ENCODE results near the gene LAMA3.
A peak's percentile ranks its signal among the peaks of the same experiment; 100 is the strongest.

LAMA3 gene

DNA sequence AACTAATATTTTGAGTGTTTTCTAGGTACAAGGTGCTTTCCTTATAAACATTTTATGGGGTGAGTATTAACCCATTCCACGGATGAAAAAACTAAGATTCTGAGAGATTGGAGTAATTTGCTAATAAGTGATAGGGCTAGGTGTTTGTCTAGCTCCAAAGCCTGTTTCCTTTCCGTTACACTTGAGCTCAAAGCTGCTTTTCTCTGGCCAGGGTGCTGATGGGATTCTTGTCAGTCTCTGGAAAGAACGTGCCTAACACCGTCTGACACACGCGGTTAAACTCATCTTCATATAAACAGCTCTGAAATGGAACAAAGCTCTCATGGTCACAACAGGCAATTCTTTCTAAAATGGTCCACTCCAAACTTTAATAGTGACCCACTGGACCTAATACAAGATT lies 24.6 kb upstream of the LAMA3 start (continued):
- TF ChIP-seq, protein P1, sequence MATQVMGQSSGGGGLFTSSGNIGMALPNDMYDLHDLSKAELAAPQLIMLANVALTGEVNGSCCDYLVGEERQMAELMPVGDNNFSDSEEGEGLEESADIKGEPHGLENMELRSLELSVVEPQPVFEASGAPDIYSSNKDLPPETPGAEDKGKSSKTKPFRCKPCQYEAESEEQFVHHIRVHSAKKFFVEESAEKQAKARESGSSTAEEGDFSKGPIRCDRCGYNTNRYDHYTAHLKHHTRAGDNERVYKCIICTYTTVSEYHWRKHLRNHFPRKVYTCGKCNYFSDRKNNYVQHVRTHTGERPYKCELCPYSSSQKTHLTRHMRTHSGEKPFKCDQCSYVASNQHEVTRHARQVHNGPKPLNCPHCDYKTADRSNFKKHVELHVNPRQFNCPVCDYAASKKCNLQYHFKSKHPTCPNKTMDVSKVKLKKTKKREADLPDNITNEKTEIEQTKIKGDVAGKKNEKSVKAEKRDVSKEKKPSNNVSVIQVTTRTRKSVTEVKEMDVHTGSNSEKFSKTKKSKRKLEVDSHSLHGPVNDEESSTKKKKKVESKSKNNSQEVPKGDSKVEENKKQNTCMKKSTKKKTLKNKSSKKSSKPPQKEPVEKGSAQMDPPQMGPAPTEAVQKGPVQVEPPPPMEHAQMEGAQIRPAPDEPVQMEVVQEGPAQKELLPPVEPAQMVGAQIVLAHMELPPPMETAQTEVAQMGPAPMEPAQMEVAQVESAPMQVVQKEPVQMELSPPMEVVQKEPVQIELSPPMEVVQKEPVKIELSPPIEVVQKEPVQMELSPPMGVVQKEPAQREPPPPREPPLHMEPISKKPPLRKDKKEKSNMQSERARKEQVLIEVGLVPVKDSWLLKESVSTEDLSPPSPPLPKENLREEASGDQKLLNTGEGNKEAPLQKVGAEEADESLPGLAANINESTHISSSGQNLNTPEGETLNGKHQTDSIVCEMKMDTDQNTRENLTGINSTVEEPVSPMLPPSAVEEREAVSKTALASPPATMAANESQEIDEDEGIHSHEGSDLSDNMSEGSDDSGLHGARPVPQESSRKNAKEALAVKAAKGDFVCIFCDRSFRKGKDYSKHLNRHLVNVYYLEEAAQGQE (tag by site-specific recombination; IDR thresholded peaks at IDR 0.05): peak; percentile 72
- TF ChIP-seq ZNF132 (tag by site-specific recombination; IDR thresholded peaks at IDR 0.05; ENCODE audit: borderline replicate concordance): no peak

DNA sequence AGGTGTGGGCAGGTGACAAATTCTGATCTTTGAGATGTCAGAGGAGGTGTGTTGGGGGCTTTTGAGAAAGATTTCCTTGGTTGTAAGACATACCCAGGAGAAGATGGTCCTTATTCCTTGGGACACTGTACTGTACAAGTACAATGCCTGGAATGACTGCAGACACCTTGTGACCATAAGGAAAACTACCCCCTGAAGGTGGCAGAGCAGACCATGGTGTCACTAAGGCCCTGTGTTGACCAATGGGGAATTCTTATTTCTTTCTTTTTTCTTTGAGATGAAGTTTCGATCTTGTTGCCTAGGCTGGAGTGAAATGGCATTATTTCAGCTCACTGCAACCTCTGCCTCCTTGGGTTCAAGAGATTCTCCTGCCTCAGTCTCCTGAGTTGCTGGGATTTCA lies 22.1 kb upstream of the LAMA3 start:
- Histone ChIP-seq H3K36me3 (ENCODE audit: control insufficient read depth in 2 of 2, insufficient read depth in 1 of 2, low read length in 2 of 2) (no peaks in the 10 kb centered on the region), H3K4me3 (ENCODE audit: low read depth, low read length) (no peak overlapping the region), H3K4me1 (ENCODE audit: control insufficient read depth, insufficient read depth, low read length) (no peaks in the 10 kb centered on the region), H3K27ac (ENCODE audit: extremely low read depth, low read depth, low read length) (no peak overlapping the region), H3K9me3 (ENCODE audit: control insufficient read depth, insufficient read depth, low read depth, low read length) (no peaks in the 10 kb centered on the region)
- CTCF ChIA-PET: interaction anchor here (0.6 to 2.4 kb wide), 4 partner anchors 32 to 45 kb away, joined by 3 to 7 read pairs (median 4); no protein-coding TSS in a partner anchor
- TF ChIP-seq, protein P2, sequence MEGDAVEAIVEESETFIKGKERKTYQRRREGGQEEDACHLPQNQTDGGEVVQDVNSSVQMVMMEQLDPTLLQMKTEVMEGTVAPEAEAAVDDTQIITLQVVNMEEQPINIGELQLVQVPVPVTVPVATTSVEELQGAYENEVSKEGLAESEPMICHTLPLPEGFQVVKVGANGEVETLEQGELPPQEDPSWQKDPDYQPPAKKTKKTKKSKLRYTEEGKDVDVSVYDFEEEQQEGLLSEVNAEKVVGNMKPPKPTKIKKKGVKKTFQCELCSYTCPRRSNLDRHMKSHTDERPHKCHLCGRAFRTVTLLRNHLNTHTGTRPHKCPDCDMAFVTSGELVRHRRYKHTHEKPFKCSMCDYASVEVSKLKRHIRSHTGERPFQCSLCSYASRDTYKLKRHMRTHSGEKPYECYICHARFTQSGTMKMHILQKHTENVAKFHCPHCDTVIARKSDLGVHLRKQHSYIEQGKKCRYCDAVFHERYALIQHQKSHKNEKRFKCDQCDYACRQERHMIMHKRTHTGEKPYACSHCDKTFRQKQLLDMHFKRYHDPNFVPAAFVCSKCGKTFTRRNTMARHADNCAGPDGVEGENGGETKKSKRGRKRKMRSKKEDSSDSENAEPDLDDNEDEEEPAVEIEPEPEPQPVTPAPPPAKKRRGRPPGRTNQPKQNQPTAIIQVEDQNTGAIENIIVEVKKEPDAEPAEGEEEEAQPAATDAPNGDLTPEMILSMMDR (tag by site-specific recombination; IDR thresholded peaks at IDR 0.05): 0 out of 2 replicates have a peak, but pooled peaks have one; percentile 10
- no peak for TF ChIP-seq RBAK (tag by site-specific recombination; IDR thresholded peaks at IDR 0.05)
- POLR2A ChIA-PET: no interaction called here

DNA sequence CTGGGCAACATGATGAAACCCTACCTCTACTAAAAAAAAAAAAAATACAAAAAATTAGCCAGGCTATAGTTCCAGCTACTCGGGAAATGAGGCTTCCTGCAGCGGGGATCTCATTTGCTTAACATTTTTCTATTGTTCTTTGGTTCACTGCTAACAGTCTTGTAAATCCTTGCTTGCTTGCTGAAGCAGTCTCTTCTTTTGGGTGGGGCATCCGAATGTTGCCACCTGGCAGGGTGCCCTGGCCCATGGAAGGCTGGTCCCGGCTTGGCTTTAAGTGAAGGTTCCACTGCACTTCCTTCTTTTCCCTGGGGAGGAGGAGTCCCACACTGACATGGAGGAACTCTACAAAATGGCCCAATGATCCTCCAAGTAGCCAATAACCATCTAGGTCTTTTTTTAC lies 20.5 kb upstream of the LAMA3 start:
- no peak for TF ChIP-seq ZNF138 (tag by site-specific recombination; IDR thresholded peaks at IDR 0.05; ENCODE audit: borderline replicate concordance)
- TF ChIP-seq KLF1 (tag by site-specific recombination; IDR thresholded peaks at IDR 0.05): 0 out of 2 replicates have a peak, but pooled peaks have one; percentile 35
- H3K4me3 ChIP-seq (ENCODE audit: low read depth, low read length): no peak overlapping the region
- ChIA-PET CTCF (no interaction called here), POLR2A (no interaction called here)
- no peaks in the 10 kb centered on the region for H3K4me1 ChIP-seq (ENCODE audit: control insufficient read depth, insufficient read depth, low read length)
- no peaks in the 10 kb centered on the region for H3K36me3 ChIP-seq (ENCODE audit: control insufficient read depth in 2 of 2, insufficient read depth in 1 of 2, low read length in 2 of 2)
- no peak overlapping the region for H3K27ac ChIP-seq (ENCODE audit: extremely low read depth, low read depth, low read length)
- H3K9me3 ChIP-seq (ENCODE audit: control insufficient read depth, insufficient read depth, low read depth, low read length): no peaks in the 10 kb centered on the region

DNA sequence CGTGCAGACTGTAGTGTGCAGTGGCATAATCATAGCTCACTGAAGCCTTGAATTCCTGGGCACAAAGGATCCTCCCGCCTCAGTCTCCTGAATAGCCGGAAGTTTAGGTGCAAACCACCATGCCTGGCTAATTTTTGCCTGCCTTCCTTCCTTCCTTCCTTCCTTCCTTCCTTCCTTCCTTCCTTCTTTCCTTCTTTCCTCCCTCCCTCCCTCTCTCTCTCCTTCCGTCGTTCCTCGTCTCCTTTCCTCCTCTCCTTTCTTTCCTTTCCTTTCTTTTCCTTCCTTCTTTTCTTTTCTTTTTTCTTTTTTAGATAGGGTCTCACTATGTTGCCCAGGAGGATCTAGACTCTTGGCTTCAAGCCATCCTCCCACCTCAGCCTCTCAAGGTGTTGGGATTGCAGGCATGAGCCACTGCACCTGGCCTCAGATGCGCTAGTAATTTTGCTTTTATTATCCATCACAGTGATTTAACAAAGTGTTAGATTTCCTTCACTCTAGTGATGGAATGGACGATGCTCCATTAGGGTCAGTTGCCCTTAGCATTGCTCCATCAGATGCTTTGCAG lies 20.0 kb upstream of the LAMA3 start:
- Histone ChIP-seq H3K27ac (ENCODE audit: extremely low read depth, low read depth, low read length) (no peak overlapping the region), H3K4me1 (ENCODE audit: control insufficient read depth, insufficient read depth, low read length) (no peaks in the 10 kb centered on the region), H3K4me3 (ENCODE audit: low read depth, low read length) (no peak overlapping the region), H3K36me3 (ENCODE audit: control insufficient read depth in 2 of 2, insufficient read depth in 1 of 2, low read length in 2 of 2) (no peaks in the 10 kb centered on the region), H3K9me3 (ENCODE audit: control insufficient read depth, insufficient read depth, low read depth, low read length) (no peaks in the 10 kb centered on the region)
- TF ChIP-seq SALL2 (tag by site-specific recombination; IDR thresholded peaks at IDR 0.05; ENCODE audit: borderline replicate concordance): no peak
- peak; percentile 93 for TF ChIP-seq ZNF366 (tag by site-specific recombination; conservative IDR thresholded peaks at IDR 0.05)
- TF ChIP-seq ZNF121 (tag by site-specific recombination; IDR thresholded peaks at IDR 0.05): peak; percentile 66; the same call in 1 of the 2 replicates
- ChIA-PET POLR2A (no interaction called here), CTCF (no interaction called here)

DNA sequence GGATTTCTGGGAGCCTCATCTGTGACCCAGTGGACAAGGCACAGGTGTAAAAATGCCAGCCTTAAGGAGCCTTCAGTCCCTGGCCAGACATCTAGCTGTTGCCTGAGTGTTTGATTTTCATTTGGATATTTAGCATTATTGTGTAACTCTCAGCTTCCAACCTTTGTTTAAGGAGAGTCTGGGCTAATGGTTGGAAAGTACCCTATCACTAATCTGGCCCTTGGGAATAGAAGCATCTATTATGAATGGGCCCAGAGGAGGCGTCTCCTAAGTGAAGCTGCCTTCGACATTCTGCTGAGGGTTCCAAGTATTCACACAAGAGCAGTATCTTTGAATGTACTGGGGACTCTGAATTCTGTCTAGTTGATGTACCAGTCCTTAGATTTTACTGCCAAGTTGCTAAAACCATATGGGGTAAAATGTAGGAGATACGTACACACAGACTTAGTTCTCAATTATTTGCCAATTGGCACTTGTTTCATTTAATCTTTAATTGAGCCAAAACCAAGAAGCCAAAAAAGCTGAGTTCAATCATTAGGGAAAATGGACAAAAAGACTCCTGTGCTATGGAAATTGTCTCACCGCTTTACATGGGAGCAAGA lies 19.3 kb upstream of the LAMA3 start:
- TF ChIP-seq ZNF292 (tag by site-specific recombination; IDR thresholded peaks at IDR 0.05; ENCODE audit: borderline replicate concordance, low read depth): no peak
- POLR2A ChIA-PET: no interaction called here
- Histone ChIP-seq H3K4me3 (ENCODE audit: low read depth, low read length) (no peak overlapping the region), H3K27ac (ENCODE audit: extremely low read depth, low read depth, low read length) (no peak overlapping the region), H3K36me3 (ENCODE audit: control insufficient read depth in 2 of 2, insufficient read depth in 1 of 2, low read length in 2 of 2) (no peaks in the 10 kb centered on the region), H3K9me3 (ENCODE audit: control insufficient read depth, insufficient read depth, low read depth, low read length) (no peaks in the 10 kb centered on the region), H3K4me1 (ENCODE audit: control insufficient read depth, insufficient read depth, low read length) (no peaks in the 10 kb centered on the region)
- CTCF ChIA-PET: interaction anchor here (1.3 to 1.5 kb wide), 2 partner anchors 18 to 32 kb away, joined by 3 to 4 read pairs; no protein-coding TSS in a partner anchor
